ENCODE data around the gene MSRB3. TPM values are rescaled to one million over a fixed set of nuclear protein-coding genes. Genes with fewer than 3 reads are reported as not detected.

The MSRB3 gene
- total RNA-seq, 3 donors from 2014 or later (not counting 1 experiment from before 2014, with no cell fraction given) = 2.4 to 3.4 (median 3.1) TPM

- H3K4me3 ChIP-seq (ENCODE audit: low read length) = no peak overlapping the region
- H3K27ac ChIP-seq (ENCODE audit: low read length) = no peak overlapping the region
- H3K9me3 ChIP-seq (ENCODE audit: control insufficient read depth, insufficient read depth, low read length) = no peaks in the 10 kb centered on the region
- no peaks in the 10 kb centered on the region for H3K27me3 ChIP-seq (ENCODE audit: control insufficient read depth, insufficient read depth, low read length)
- H3K4me3 Mint-ChIP-seq = no peak overlapping the region
- no peaks in the 10 kb centered on the region for H3K4me1 ChIP-seq (ENCODE audit: control insufficient read depth, insufficient read depth, low read length)
- no CpG with 5 or more reads among the region's 2 CpGs for WGBS (ENCODE audit: insufficient coverage)
- intact Hi-C loops (cut with micrococcal nuclease) = no loop called here
- TF ChIP-seq CTCF (IDR thresholded peaks at IDR 0.05) = no peak
- ATAC-seq (no peak), DNase-seq (no peak)
- no peaks in the 10 kb centered on the region for H3K27me3 Mint-ChIP-seq (ENCODE audit: low read depth in 2 of 2)
- no peaks in the 10 kb centered on the region for H3K9me3 Mint-ChIP-seq
- no peaks in the 10 kb centered on the region for H3K36me3 ChIP-seq (ENCODE audit: control insufficient read depth, insufficient read depth, low read length)
- no peaks in the 10 kb centered on the region for H3K36me3 Mint-ChIP-seq
- no peaks in the 10 kb centered on the region for H3K4me1 Mint-ChIP-seq
- no peak overlapping the region for H3K27ac Mint-ChIP-seq
Measured at GRCh38 chr12:65384240-65384639, 105.8 kb downstream of the MSRB3 start.

GRCh38 chr12:65387396-65387795, 108.9 kb downstream of the MSRB3 start:
- intact Hi-C loops (cut with micrococcal nuclease) = no loop called here

GRCh38 chr12:65389436-65389835, 111.0 kb downstream of the MSRB3 start:
- H3K9me3 ChIP-seq (ENCODE audit: control insufficient read depth, insufficient read depth, low read length) = no peaks in the 10 kb centered on the region
- H3K4me1 ChIP-seq (ENCODE audit: control insufficient read depth, insufficient read depth, low read length) = no peaks in the 10 kb centered on the region
- Mint-ChIP-seq H3K9me3 (peaks cover 3% of the 10 kb centered on the region in 2 donors), H3K4me1 (no peaks in the 10 kb centered on the region), H3K4me3 (no peak overlapping the region), H3K27ac (no peak overlapping the region), H3K36me3 (no peaks in the 10 kb centered on the region), H3K27me3 (ENCODE audit: low read depth in 2 of 2) (no peaks in the 10 kb centered on the region)
- no peak for DNase-seq
- intact Hi-C loops (cut with micrococcal nuclease) = no loop called here
- no peaks in the 10 kb centered on the region for H3K27me3 ChIP-seq (ENCODE audit: control insufficient read depth, insufficient read depth, low read length)
- H3K4me3 ChIP-seq (ENCODE audit: low read length) = no peak overlapping the region
- H3K36me3 ChIP-seq (ENCODE audit: control insufficient read depth, insufficient read depth, low read length) = no peaks in the 10 kb centered on the region
- no peak for ATAC-seq
- no peak overlapping the region for H3K27ac ChIP-seq (ENCODE audit: low read length)
- TF ChIP-seq CTCF (IDR thresholded peaks at IDR 0.05) = no peak
- WGBS (ENCODE audit: insufficient coverage) = 72% methylated on average over 4 of the region's 4 CpGs

More at GRCh38 chr12:65387396-65387795, 108.9 kb downstream of the MSRB3 start:
- Mint-ChIP-seq H3K9me3 (peaks cover 3% of the 10 kb centered on the region in 2 donors), H3K4me1 (no peaks in the 10 kb centered on the region), H3K36me3 (no peaks in the 10 kb centered on the region), H3K27ac (no peak overlapping the region), H3K27me3 (ENCODE audit: low read depth in 2 of 2) (no peaks in the 10 kb centered on the region), H3K4me3 (no peak overlapping the region)
- H3K9me3 ChIP-seq (ENCODE audit: control insufficient read depth, insufficient read depth, low read length) = no peaks in the 10 kb centered on the region
- no peak for ATAC-seq
- H3K4me1 ChIP-seq (ENCODE audit: control insufficient read depth, insufficient read depth, low read length) = no peaks in the 10 kb centered on the region
- TF ChIP-seq CTCF (IDR thresholded peaks at IDR 0.05) = no peak
- H3K36me3 ChIP-seq (ENCODE audit: control insufficient read depth, insufficient read depth, low read length) = no peaks in the 10 kb centered on the region
- no peak for DNase-seq
- no peaks in the 10 kb centered on the region for H3K27me3 ChIP-seq (ENCODE audit: control insufficient read depth, insufficient read depth, low read length)
- no peak overlapping the region for H3K4me3 ChIP-seq (ENCODE audit: low read length)
- no peak overlapping the region for H3K27ac ChIP-seq (ENCODE audit: low read length)

- H3K9me3 ChIP-seq (ENCODE audit: control insufficient read depth, insufficient read depth, low read length) = no peaks in the 10 kb centered on the region
- H3K27ac ChIP-seq (ENCODE audit: low read length) = no peak overlapping the region
- Mint-ChIP-seq H3K4me1 (no peaks in the 10 kb centered on the region), H3K27me3 (ENCODE audit: low read depth in 2 of 2) (no peaks in the 10 kb centered on the region), H3K4me3 (no peak overlapping the region), H3K36me3 (no peaks in the 10 kb centered on the region), H3K9me3 (peaks cover 4 to 8% of the 10 kb centered on the region in 2 donors), H3K27ac (no peak overlapping the region)
- DNase-seq (no peak), ATAC-seq (no peak)
- no peaks in the 10 kb centered on the region for H3K36me3 ChIP-seq (ENCODE audit: control insufficient read depth, insufficient read depth, low read length)
- intact Hi-C loops (cut with micrococcal nuclease) = no loop called here
- no peak for TF ChIP-seq CTCF (IDR thresholded peaks at IDR 0.05)
- H3K27me3 ChIP-seq (ENCODE audit: control insufficient read depth, insufficient read depth, low read length) = peaks cover 2% of the 10 kb centered on the region
- no peak overlapping the region for H3K4me3 ChIP-seq (ENCODE audit: low read length)
- WGBS (ENCODE audit: insufficient coverage) = 88% methylated on average over 1 of the region's 1 CpG
- H3K4me1 ChIP-seq (ENCODE audit: control insufficient read depth, insufficient read depth, low read length) = no peaks in the 10 kb centered on the region
Measured at GRCh38 chr12:65391711-65392110, 113.2 kb downstream of the MSRB3 start.

Data from natural killer cell (primary cell).